8988T (cell line): ENCODE results near the gene CFAP61.

ENCODE experiments used
- DNase-seq: peaks from one replicate; pipeline ENCODE4 v3.0.0; 2011

Gene CFAP61

GRCh38 chr20:20184149-20184548, 131.8 kb downstream of the CFAP61 start:
- DNase-seq: no peak

GRCh38 chr20:20184706-20185105, 132.4 kb downstream of the CFAP61 start:
- no peak for DNase-seq

- no peak for DNase-seq
These were observed 136.3 kb downstream of the CFAP61 start for GRCh38 chr20:20188647-20189046.

GRCh38 chr20:20192366-20192765, 140.0 kb downstream of the CFAP61 start:
- DNase-seq: no peak

- DNase-seq: no peak
These were observed 142.8 kb downstream of the CFAP61 start for GRCh38 chr20:20195021-20195705.

GRCh38 chr20:20196610-20197009, 144.3 kb downstream of the CFAP61 start:
- DNase-seq: no peak

- DNase-seq: no peak
These were observed 145.7 kb downstream of the CFAP61 start for GRCh38 chr20:20198011-20198410.

GRCh38 chr20:20199361-20200160, 147.2 kb downstream of the CFAP61 start:
- no peak for DNase-seq

- DNase-seq: no peak
These were observed 148.8 kb downstream of the CFAP61 start for GRCh38 chr20:20201124-20201523.

GRCh38 chr20:20201639-20202038, 149.3 kb downstream of the CFAP61 start:
- DNase-seq: no peak

- DNase-seq: no peak
These were observed 150.4 kb downstream of the CFAP61 start for GRCh38 chr20:20202768-20203167.

- no peak for DNase-seq
These were observed 151.5 kb downstream of the CFAP61 start for GRCh38 chr20:20203784-20204183.

- no peak for DNase-seq
These were observed 151.9 kb downstream of the CFAP61 start for GRCh38 chr20:20204256-20204655.

GRCh38 chr20:20205141-20205861, 153.0 kb downstream of the CFAP61 start:
- DNase-seq: no peak

GRCh38 chr20:20205862-20206236, 153.5 kb downstream of the CFAP61 start:
- no peak for DNase-seq

GRCh38 chr20:20206788-20207187, 154.5 kb downstream of the CFAP61 start:
- no peak for DNase-seq

GRCh38 chr20:20207291-20207690, 155.0 kb downstream of the CFAP61 start:
- no peak for DNase-seq

GRCh38 chr20:20207872-20208271, 155.5 kb downstream of the CFAP61 start:
- DNase-seq: no peak

GRCh38 chr20:20209684-20210083, 157.4 kb downstream of the CFAP61 start:
- no peak for DNase-seq

GRCh38 chr20:20210327-20210726, 158.0 kb downstream of the CFAP61 start:
- DNase-seq: no peak

GRCh38 chr20:20210943-20211273, 158.6 kb downstream of the CFAP61 start:
- DNase-seq: no peak

GRCh38 chr20:20211274-20211987, 159.1 kb downstream of the CFAP61 start:
- no peak for DNase-seq

GRCh38 chr20:20211988-20212518, 159.7 kb downstream of the CFAP61 start:
- no peak for DNase-seq
